Thymus (tissue), 11 donors: ENCODE data around the gene GNG2. TPM values are rescaled to one million over a fixed set of nuclear protein-coding genes. Genes with fewer than 3 reads are reported as not detected.

ENCODE experiments used
- DNase-seq, 9 donors: peaks; one replicate each; pipeline ENCODE4 v3.0.0-alpha.2; 2013; ENCODE audit warnings: low spot score in 9 of 9, low read depth in 6 of 9, missing footprints in 1 of 9
- H3K27ac ChIP-seq, 2 donors: one replicate each; pipeline ENCODE4 v1.5.1; 2013; ENCODE audit warnings: control low read depth in 1 of 2, low read depth in 1 of 2, low read length in 1 of 2, mild to moderate bottlenecking in 1 of 2, moderate library complexity in 1 of 2
- H3K27me3 ChIP-seq, 2 donors: one replicate each; pipeline ENCODE4 v1.5.1; 2013; ENCODE audit warnings: low read length in 1 of 2; ENCODE audit not compliant: control insufficient read depth in 2 of 2, insufficient read depth in 1 of 2
- H3K36me3 ChIP-seq, 2 donors: one replicate each; pipeline ENCODE4 v1.5.1; 2013; ENCODE audit warnings: low read length in 1 of 2, mild to moderate bottlenecking in 1 of 2, moderate library complexity in 1 of 2; ENCODE audit not compliant: control insufficient read depth in 2 of 2, insufficient read depth in 2 of 2
- H3K4me1 ChIP-seq, 2 donors: one replicate each; pipeline ENCODE4 v1.5.1; 2013; ENCODE audit warnings: low read length in 2 of 2; ENCODE audit not compliant: control insufficient read depth in 2 of 2, insufficient read depth in 2 of 2
- H3K4me3 ChIP-seq, 2 donors: one replicate each; pipeline ENCODE4 v1.5.1; 2013; ENCODE audit warnings: low read length in 2 of 2, control low read depth in 1 of 2, mild to moderate bottlenecking in 1 of 2
- H3K9me3 ChIP-seq, 2 donors: one replicate each; pipeline ENCODE4 v1.5.1; 2013; ENCODE audit warnings: low read length in 1 of 2, mild to moderate bottlenecking in 1 of 2; ENCODE audit not compliant: control insufficient read depth in 2 of 2, insufficient read depth in 1 of 2
- WGBS: extraction: QIAGEN DNeasy Blood & Tissue Kit; methylation state at CpG from one replicate; pipeline ENCODE4 v1.1.7; 2013; 5-methylcytosine and 5-hydroxymethylcytosine counted together
- polyA plus RNA-seq: library from polyadenylated mRNA; stranded (reverse); fragments of 200-250 nt; gene quantifications from one replicate; pipeline ENCODE4 v1.2.3, GENCODE V29; 2013
- total RNA-seq: library from RNA; stranded (reverse); fragments of 120-200 nt; gene quantifications from one replicate; pipeline ENCODE4 v1.2.4, GENCODE V29; 2013
- donor health status: healthy.

GNG2 gene
- total and polyA plus RNA-seq, 2 donors: 43.6 to 49.4 TPM

- Histone ChIP-seq H3K4me1 (peaks cover 0 to 6% of the 10 kb centered on the region in 2 donors), H3K9me3 (no peaks in the 10 kb centered on the region), H3K27ac (no peak overlapping the region), H3K4me3 (no peak overlapping the region), H3K36me3 (no peaks in the 10 kb centered on the region), H3K27me3 (no peaks in the 10 kb centered on the region)
- 50% methylated on average over 6 of the region's 6 CpGs for WGBS
- DNase-seq: no peak
Observed at GRCh38 chr14:51922624-51923023, 62.2 kb downstream of the GNG2 start.

DNA sequence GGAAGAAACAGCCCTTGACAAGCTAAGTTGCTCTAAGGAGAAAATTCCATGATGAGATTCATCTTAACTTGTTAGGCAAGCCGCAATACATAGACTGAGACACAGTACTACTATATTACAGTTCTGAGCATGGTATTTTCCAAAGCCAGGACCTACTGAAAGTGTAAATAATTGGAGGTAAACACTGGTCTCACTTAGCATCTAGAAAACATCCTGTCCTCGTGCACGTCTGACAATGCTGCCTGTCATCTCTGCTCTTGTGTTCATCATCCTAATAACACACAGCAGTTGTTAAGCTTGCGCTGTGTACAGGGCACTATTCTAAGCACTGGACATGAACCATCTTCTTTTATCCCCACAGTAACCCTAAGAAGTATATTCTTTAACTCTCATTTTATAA lies 64.2 kb downstream of the GNG2 start:
- no peaks in the 10 kb centered on the region for H3K36me3 ChIP-seq
- no peak overlapping the region for H3K4me3 ChIP-seq
- H3K27me3 ChIP-seq: no peaks in the 10 kb centered on the region
- 96% methylated on average over 4 of the region's 4 CpGs for WGBS
- DNase-seq: no peak
- H3K4me1 ChIP-seq: peaks cover 0 to 6% of the 10 kb centered on the region in 2 donors
- no peak overlapping the region for H3K27ac ChIP-seq
- H3K9me3 ChIP-seq: no peaks in the 10 kb centered on the region

DNA sequence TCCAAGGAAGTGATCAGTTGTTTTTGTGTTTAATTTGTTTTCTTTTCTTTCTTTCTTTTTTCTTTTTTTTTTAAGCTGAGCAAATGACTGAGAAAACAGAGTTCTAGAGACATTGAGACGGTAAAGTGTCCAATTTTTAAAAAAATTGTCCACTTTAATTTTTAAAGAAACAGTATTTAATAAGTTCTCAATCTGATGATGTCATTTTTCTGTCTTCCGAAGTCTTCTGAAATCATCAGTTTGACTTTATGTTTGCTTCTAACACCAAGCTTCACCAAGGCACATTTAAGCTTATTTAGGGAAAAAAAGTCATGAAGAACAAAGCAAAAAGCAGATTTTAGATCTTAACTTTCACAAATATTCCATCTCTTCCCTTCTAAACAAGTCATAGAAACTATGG lies 65.6 kb downstream of the GNG2 start:
- H3K4me3 ChIP-seq: no peak overlapping the region
- no peaks in the 10 kb centered on the region for H3K9me3 ChIP-seq
- over 99% methylated on average over 2 of the region's 2 CpGs for WGBS
- H3K36me3 ChIP-seq: no peaks in the 10 kb centered on the region
- H3K4me1 ChIP-seq: peaks cover 0 to 6% of the 10 kb centered on the region in 2 donors
- DNase-seq: no peak
- no peaks in the 10 kb centered on the region for H3K27me3 ChIP-seq
- no peak overlapping the region for H3K27ac ChIP-seq

GRCh38 chr14:51926449-51926848 lies 66.0 kb downstream of the GNG2 start:
- no peaks in the 10 kb centered on the region for H3K36me3 ChIP-seq

GRCh38 chr14:51928568-51928967 lies 68.2 kb downstream of the GNG2 start:
- Histone ChIP-seq H3K4me3 (no peak overlapping the region), H3K36me3 (no peaks in the 10 kb centered on the region), H3K9me3 (no peaks in the 10 kb centered on the region), H3K4me1 (no peaks in the 10 kb centered on the region), H3K27ac (no peak overlapping the region), H3K27me3 (no peaks in the 10 kb centered on the region)
- no peak for DNase-seq
- 97% methylated on average over 10 of the region's 10 CpGs for WGBS

More at GRCh38 chr14:51926449-51926848, 66.0 kb downstream of the GNG2 start:
- DNase-seq: no peak
- Histone ChIP-seq H3K4me3 (no peak overlapping the region), H3K4me1 (peaks cover 0 to 6% of the 10 kb centered on the region in 2 donors), H3K27ac (no peak overlapping the region), H3K9me3 (no peaks in the 10 kb centered on the region), H3K27me3 (no peaks in the 10 kb centered on the region)
- 97% methylated on average over 7 of the region's 7 CpGs for WGBS

DNA sequence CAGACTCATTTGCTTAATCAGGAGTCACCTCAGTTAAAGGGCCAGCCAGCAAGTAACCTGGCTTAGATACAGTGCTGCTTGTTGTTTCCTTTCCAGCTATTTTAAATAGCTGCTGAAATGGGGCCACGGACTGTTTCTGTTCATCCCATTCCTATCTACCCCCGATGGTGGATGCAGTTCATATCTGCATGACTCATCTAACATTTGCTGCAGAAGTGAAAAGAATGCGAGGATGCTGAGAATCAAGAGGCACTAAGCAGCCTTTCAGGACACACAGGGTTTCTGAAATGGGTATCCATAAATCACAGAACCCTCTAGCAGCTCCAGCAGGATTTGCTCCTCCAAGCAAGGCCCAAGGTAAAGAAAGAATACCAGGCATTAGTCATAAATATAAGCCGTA lies 68.8 kb downstream of the GNG2 start:
- no peaks in the 10 kb centered on the region for H3K4me1 ChIP-seq
- no peaks in the 10 kb centered on the region for H3K36me3 ChIP-seq
- no peaks in the 10 kb centered on the region for H3K9me3 ChIP-seq
- no peak for DNase-seq
- H3K27me3 ChIP-seq: no peaks in the 10 kb centered on the region
- H3K27ac ChIP-seq: no peak overlapping the region
- WGBS: 72% methylated on average over 4 of the region's 4 CpGs
- no peak overlapping the region for H3K4me3 ChIP-seq

DNA sequence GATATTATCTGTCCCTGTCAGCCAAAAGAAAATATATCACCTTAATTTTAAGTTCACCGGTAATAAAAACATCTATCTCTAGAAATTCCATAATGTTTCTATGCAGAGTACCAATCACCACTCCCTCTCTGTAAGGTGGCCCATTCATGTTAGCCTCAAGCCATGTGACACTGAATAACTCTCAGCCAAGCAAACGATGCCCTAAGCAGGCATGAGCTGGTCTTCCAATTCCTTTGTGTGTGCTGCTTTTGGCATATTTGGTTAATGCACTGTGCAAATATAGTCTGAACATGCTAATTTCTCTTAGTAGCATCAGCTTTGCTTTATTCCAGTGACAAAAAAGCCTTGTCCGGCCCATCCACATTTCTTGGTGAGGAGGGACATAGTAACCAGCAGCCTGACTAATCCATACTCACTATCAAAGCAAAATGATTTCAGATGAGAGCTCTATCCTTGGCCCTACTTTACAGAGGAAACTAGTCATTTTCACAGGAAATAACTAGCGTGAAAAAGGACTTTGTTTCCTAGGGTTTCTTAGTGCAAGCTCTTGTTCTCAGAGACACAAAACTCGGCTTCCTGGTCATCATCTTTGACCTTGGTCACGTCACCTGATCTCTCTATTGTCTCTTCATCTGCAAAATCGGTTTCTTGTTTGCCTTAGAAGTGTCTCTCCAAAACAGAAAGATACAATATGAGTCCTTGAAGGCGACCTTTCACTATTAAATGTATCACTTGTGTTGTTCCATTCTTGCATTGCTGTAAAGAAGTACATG lies 69.7 kb downstream of the GNG2 start:
- Histone ChIP-seq H3K36me3 (no peaks in the 10 kb centered on the region), H3K27me3 (no peaks in the 10 kb centered on the region), H3K4me3 (no peak overlapping the region), H3K27ac (no peak overlapping the region), H3K9me3 (no peaks in the 10 kb centered on the region), H3K4me1 (no peaks in the 10 kb centered on the region)
- DNase-seq: no peak
- 96% methylated on average over 8 of the region's 8 CpGs for WGBS

- H3K36me3 ChIP-seq: no peaks in the 10 kb centered on the region
- H3K9me3 ChIP-seq: no peaks in the 10 kb centered on the region
- H3K27ac ChIP-seq: no peak overlapping the region
- no peak overlapping the region for H3K4me3 ChIP-seq
- H3K27me3 ChIP-seq: no peaks in the 10 kb centered on the region
- H3K4me1 ChIP-seq: no peaks in the 10 kb centered on the region
- 98% methylated on average over 2 of the region's 2 CpGs for WGBS
- no peak for DNase-seq
Observed at GRCh38 chr14:51931308-51931707, 70.9 kb downstream of the GNG2 start.

GRCh38 chr14:51933191-51933590 lies 72.8 kb downstream of the GNG2 start:
- no peak for DNase-seq
- H3K36me3 ChIP-seq: no peaks in the 10 kb centered on the region
- no peak overlapping the region for H3K4me3 ChIP-seq
- H3K9me3 ChIP-seq: no peaks in the 10 kb centered on the region
- H3K27ac ChIP-seq: no peak overlapping the region
- 39% methylated on average over 3 of the region's 3 CpGs for WGBS
- H3K4me1 ChIP-seq: no peaks in the 10 kb centered on the region
- H3K27me3 ChIP-seq: no peaks in the 10 kb centered on the region
